Stimulated activated CD8-positive, alpha-beta memory T cell treated with anti-CD3 and anti-CD28 coated beads, Interleukin-15, amount 100 ng/mL, for 1 hour (primary cell): ENCODE data around the gene RASGRF1.
"Not testable (repeated sequence)": the region's sequence is repeated elsewhere in the genome, so short reads cannot be mapped to it uniquely, and the experiment has no call there.

Source experiments
- DNase-seq: peaks from one replicate; pipeline ENCODE4 v3.0.0-alpha.2; 2020; ENCODE audit warnings: low read depth

The RASGRF1 gene

GRCh38 chr15:78929536-78930264, 160.9 kb downstream of the RASGRF1 start:
- DNase-seq: no peak

GRCh38 chr15:78928616-78929093, 161.9 kb downstream of the RASGRF1 start:
- no peak for DNase-seq

GRCh38 chr15:78928176-78928575, 162.4 kb downstream of the RASGRF1 start:
- not testable (repeated sequence) for DNase-seq

DNA sequence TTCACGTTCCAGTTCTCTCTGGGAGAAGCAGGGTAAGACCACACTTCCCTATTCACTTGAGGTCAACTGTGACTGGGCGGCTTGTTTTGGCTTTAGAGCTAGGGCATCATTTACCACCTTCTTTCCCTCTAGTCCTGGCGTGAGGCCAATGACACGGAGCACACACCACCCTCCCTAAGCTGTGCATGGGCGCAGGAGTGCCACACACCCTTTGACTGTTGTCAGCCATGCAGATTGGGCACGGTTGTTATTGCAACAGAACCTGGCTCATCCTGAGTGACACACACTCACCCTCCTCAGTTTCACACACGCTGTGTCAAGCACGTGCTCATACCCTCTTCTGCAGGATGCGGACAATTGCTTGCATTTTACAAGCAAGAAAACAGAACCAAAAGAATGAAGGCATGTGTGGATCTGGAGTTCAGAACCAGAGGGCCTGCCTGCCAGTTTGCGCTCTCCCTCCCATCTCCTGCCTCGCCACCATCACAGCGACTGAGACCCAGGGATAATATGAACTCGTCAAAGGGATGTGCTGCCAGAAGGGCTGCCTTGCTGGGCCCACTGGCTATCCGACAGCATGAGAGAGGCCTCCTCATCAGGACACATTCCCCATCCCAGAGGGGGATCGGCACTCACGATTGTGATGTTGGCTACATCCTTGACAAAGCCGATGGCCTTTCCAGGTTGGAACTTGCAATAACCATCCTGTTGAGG, 163.3 kb downstream of the RASGRF1 start:
- no peak for DNase-seq

DNA sequence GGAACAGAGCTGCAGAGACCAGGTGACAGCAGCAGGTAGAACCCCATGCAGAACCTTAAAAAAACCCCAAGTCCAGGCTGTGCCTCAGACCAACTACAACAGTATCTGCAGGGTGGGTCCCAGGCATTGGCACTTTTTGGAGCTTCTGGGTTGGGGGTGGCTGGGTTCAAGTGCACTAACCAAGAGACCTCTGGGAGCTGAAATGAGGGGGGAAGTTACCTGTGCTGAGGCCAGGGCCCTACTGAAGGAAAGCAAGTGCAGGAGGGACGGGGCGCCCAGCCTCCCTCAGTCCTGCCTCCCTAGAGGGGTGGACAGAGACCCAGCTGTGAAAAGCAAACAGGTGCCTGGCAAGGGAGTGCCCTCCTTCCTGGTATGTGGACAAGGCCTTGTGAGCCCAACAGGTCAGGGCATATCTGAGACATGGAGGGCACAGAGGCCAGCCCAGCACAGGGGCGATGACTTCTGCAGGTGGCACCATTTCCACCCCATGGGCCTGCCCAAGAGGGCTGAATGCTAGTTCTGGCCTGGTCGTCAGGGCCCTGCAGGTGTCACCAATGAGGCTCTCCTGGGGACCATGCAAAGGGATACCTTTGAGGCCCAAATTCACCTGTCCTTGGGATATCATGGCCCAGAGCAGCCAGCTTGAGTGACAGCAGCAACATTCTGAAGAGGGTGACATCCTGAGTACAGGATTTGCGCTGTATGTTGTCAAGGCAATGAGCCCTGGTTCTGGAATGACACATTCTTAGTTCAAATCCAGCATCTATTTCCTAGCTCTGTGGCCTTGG, 164.4 kb downstream of the RASGRF1 start:
- DNase-seq: no peak

DNA sequence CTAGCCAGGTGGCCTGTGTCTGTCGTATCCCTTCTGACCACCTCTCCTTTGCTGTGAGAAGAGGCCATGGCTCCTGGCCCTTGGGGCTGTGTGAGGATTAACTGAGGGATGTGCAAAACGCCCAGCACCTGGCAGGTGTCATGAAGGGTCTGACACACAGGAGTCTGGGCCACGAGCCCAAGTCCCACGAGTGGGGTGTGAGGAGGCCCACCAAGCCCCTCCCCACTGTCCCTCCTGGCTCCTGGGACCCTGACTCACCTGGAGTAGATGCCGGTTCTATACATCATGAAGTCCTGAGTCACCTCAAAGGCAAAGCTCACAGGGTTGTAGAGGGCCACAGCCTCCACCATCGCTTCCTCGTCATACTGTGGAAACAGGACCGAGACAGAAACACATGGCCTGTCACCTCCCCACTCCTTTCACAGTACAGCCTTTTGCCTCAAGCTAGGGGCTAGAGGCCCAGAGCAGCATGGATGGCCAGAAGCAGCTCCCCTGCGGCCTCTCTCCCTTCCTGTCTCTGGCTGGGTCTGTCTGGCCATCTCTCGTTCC, 165.4 kb downstream of the RASGRF1 start:
- DNase-seq: no peak

- DNase-seq: no peak
These were observed 166.9 kb downstream of the RASGRF1 start for GRCh38 chr15:78923480-78924360.

- DNase-seq: no peak
These were observed 167.6 kb downstream of the RASGRF1 start for GRCh38 chr15:78923015-78923414.

DNA sequence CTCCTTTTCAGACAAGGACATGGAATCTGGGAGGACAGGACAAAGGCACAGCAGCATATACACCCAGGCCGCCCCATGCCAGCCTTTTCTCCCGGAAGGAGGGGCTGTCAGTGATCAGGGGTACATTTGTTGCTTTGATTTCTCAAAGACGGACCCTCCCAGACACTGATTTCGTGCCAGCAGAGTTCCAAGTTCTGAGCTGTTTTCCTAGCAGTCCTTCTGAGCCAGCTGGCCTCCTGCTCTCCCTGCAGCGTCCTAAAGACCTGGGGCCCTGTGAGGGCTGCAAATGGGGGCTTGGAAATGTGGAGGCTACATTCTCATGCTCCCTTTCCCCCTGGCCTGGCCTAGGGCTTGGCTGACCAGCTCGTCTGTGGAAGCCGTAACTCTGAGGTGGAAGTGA, 168.1 kb downstream of the RASGRF1 start:
- no peak for DNase-seq

GRCh38 chr15:78921940-78922339, 168.6 kb downstream of the RASGRF1 start:
- DNase-seq: no peak

DNA sequence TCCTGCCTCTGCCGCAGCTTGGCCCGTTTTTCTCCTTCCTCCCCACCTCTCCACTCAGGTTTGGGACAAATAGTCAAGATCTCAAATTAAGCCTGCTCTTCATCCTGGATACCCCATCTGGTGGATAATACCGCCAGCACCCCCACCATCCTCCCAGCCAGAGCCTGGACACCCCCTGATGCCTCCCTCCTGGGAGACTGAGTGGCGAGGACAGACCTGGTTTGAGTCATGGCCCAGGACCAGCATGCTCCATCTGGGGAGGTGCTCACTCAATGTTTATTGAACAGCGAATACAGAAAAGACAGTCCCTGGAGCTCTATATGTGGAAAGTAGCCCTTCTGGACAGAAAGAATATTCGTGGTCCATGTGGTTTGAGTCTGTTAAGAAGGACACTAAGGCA, 169.1 kb downstream of the RASGRF1 start:
- no peak for DNase-seq

GRCh38 chr15:78917888-78918287, 172.7 kb downstream of the RASGRF1 start:
- DNase-seq: no peak

- no peak for DNase-seq
These were observed 174.5 kb downstream of the RASGRF1 start for GRCh38 chr15:78916088-78916487.

DNA sequence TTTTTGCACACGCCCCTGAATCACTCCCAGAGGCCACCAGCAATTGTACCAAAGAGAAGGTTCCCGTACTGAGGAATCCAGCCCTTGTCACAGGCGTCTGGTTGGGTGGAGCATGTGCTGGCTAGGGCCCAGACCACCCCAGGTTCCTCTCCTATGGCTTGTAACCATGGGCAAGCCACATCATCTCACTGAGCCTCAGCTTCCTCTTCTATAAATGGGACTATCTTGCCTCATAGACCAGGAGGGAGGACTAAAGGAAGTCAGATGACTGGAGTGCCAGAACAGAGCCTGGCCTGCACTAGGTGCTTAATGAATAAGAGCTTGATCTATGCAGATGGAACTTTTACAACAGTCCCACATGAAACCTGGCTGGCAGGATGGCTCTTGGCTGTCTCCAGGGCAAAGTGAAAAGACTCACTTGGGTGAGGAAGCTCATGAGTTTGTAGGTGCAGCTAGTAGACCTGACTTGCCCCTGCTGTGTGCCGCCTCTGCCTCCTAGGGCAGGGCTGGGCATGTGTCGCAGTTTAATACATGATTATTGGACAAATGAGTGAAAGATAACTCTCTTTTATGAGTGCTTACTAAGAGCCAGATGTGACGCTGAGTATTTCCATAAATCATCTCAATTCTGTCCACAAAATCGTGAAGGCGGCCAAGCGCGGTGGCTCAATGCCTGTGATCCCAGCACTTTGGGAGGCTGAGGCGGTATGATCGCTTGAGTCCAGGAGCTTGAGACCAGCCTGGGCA, 175.1 kb downstream of the RASGRF1 start:
- no peak for DNase-seq

DNA sequence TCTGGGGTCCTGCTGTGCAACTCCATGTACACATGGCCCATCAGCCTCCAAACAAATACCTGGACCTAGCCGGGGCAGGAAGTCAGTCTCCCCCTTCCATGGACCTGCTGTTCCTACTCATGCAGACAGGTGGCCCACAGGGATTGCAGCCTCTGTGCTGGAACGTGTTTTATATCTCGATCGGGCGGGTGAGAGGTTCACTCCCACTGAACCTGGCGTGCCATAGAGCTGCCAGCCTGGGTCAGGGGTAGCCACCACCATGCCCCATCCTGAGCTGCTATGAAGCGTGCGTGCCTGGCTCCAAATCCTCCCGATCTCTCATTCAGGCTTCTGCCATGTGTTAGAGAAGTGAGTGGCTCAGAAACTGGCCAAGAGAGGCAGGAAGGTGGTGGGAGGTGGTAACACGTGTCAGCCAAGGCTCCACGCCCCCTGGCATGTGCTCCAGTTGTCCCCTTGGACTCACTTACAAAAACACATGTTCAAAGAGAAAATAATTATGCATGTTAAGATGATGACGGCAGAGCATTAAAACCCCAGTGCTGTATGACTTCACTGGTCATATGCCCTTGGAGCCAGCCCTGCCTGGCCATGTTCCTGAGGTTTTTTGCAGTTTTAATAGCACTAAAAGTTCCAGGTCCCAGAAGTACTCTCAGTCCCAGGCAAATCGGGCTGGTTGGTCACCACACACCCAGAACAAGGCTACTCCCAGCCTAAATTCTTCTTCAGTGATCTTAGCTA, 176.4 kb downstream of the RASGRF1 start:
- DNase-seq: no peak

DNA sequence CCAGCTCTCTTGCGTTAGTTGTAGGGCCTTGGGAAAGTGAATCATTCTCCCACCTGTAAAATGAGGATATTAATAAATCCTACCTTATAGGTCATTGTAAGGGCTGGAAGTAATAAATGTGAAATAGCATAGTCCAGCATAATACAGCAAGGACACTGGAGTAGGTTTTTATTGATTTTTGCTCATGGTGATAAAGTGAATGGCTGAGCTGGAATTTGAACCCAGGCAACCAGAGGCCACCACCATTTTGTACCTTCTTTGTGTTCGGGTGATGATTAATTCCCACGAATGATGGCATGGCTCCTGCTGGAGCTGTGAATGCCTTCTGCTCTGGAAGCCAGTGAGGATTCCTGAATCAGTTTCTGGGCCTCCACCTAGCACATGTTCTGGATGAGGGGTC, 177.6 kb downstream of the RASGRF1 start:
- DNase-seq: no peak

- no peak for DNase-seq
These were observed 178.3 kb downstream of the RASGRF1 start for GRCh38 chr15:78912316-78912715.

GRCh38 chr15:78910271-78910670, 180.3 kb downstream of the RASGRF1 start:
- no peak for DNase-seq
